ENCODE measurements around the gene S100A8.

Gene S100A8

GRCh38 chr1:153345187-153346076 lies 45.4 kb downstream of the S100A8 start:
- no peak for DNase-seq

GRCh38 chr1:153344718-153345025 lies 46.2 kb downstream of the S100A8 start:
- DNase-seq = no peak

GRCh38 chr1:153343811-153344717 lies 46.8 kb downstream of the S100A8 start:
- no peak for DNase-seq

GRCh38 chr1:153343040-153343681 lies 47.7 kb downstream of the S100A8 start:
- no peak for DNase-seq

GRCh38 chr1:153342178-153342577 lies 48.7 kb downstream of the S100A8 start:
- DNase-seq = no peak

GRCh38 chr1:153341431-153341934 lies 49.4 kb downstream of the S100A8 start:
- DNase-seq = no peak

- no peak for DNase-seq
Observed at GRCh38 chr1:153340356-153340755, 50.5 kb downstream of the S100A8 start.

Measured in fibroblast of skin of right quadriceps (primary cell).